GM19025 (cell line): ENCODE measurements around the gene SLC39A7.

Experiments used
- ATAC-seq: cut with Tn5 transposase; IDR thresholded peaks from one replicate; pipeline ENCODE4 v1.9.1; 2021; ENCODE audit warnings: mild to moderate bottlenecking, low read depth, moderate library complexity; ENCODE audit not compliant: unreplicated experiment

SLC39A7 gene

GRCh38 chr6:33203443-33204164 lies 2.9 kb downstream of the SLC39A7 start:
- no peak for ATAC-seq

GRCh38 chr6:33204165-33204414 lies 3.4 kb downstream of the SLC39A7 start:
- ATAC-seq: no peak

GRCh38 chr6:33204415-33205190 lies 3.9 kb downstream of the SLC39A7 start, which contains the start of gene HSD17B8:
Gene HSD17B8, plus strand, starts transcription at chr6:33204655. Its CDS starts 14 bp downstream, at chr6:33204669.
- ATAC-seq: peak; percentile 56

GRCh38 chr6:33205191-33206026 lies 4.7 kb downstream of the SLC39A7 start:
- ATAC-seq: no peak

GRCh38 chr6:33206027-33206863 lies 5.6 kb downstream of the SLC39A7 start:
- ATAC-seq: no peak

GRCh38 chr6:33206864-33207551 lies 6.3 kb downstream of the SLC39A7 start:
- no peak for ATAC-seq

- no peak for ATAC-seq
Measured at GRCh38 chr6:33207552-33208090, 7.0 kb downstream of the SLC39A7 start.

- peak; percentile 49 for ATAC-seq
Measured at GRCh38 chr6:33208091-33208967, 7.7 kb downstream of the SLC39A7 start, which contains the start of gene RING1. Gene RING1, plus strand, starts transcription at chr6:33208500. Its CDS starts 323 bp downstream, at chr6:33208823.

- no peak for ATAC-seq
Measured at GRCh38 chr6:33209856-33210255, 9.2 kb downstream of the SLC39A7 start.

GRCh38 chr6:33211136-33211535 lies 10.5 kb downstream of the SLC39A7 start:
- ATAC-seq: no peak

- no peak for ATAC-seq
Measured at GRCh38 chr6:33211666-33212422, 11.2 kb downstream of the SLC39A7 start.

- no peak for ATAC-seq
Measured at GRCh38 chr6:33212857-33213165, 12.1 kb downstream of the SLC39A7 start.

GRCh38 chr6:33213166-33213988 lies 12.7 kb downstream of the SLC39A7 start:
- no peak for ATAC-seq

GRCh38 chr6:33213989-33214335 lies 13.3 kb downstream of the SLC39A7 start:
- no peak for ATAC-seq

GRCh38 chr6:33215271-33216116 lies 14.8 kb downstream of the SLC39A7 start:
- ATAC-seq: no peak

GRCh38 chr6:33216117-33216649 lies 15.5 kb downstream of the SLC39A7 start:
- no peak for ATAC-seq
